HG02870 (cell line): Measurements from ENCODE around the gene IFRD2.
A peak's percentile ranks its signal among the peaks of the same experiment; 100 is the strongest.
"Not testable (repeated sequence)": the region's sequence is repeated elsewhere in the genome, so short reads cannot be mapped to it uniquely, and the experiment has no call there.

Source experiments
- ATAC-seq: cut with Tn5 transposase; IDR thresholded peaks from one replicate; pipeline ENCODE4 v1.9.1; 2021; ENCODE audit warnings: mild to moderate bottlenecking, moderate library complexity; ENCODE audit not compliant: unreplicated experiment

Gene IFRD2

DNA sequence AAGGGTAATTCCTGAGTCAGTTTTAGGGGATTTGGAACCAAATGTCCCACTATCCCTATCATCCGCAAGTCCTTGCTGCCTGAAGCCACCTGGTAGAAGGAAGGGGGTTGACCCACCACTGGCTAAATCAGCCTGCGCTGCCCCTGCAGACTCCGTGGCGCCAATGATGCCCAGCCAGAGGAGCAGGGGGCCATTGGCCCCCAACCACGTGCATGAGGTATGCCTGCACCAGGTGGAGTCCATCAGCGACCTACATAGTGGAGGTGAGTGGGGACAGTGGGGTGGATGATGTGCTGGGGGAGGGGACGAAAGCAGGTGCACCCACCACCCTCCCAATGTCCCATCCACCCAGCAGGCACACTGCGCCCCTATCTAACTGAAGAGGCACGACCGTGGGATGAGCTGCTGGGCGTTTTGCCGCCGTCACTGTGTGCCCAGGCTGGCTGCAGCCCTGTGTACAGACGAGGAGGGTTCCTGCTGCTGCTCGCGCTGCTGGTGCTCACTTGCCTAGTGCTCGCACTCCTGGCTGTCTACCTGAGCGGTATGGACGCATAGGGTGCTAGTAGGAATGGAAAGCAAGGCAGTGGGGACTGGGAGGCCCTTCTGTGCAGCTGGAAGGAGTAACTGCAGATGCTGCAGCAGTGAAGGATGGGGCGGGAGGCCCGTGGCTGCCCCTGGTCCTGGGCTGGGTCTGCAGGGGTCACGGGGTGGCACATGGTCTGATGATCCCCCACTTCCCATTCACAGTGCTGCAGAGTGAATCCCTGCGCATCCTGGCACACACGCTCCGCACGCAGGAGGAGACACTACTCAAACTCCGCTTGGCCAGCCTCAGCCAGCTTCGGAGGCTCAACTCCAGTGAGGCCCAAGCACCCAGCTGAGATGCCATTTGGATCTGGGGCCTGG, 5.7 kb downstream of the IFRD2 start:
- no peak for ATAC-seq

- ATAC-seq = not testable (repeated sequence)
Observed at GRCh38 chr3:50284121-50284520, 8.1 kb downstream of the IFRD2 start.

DNA sequence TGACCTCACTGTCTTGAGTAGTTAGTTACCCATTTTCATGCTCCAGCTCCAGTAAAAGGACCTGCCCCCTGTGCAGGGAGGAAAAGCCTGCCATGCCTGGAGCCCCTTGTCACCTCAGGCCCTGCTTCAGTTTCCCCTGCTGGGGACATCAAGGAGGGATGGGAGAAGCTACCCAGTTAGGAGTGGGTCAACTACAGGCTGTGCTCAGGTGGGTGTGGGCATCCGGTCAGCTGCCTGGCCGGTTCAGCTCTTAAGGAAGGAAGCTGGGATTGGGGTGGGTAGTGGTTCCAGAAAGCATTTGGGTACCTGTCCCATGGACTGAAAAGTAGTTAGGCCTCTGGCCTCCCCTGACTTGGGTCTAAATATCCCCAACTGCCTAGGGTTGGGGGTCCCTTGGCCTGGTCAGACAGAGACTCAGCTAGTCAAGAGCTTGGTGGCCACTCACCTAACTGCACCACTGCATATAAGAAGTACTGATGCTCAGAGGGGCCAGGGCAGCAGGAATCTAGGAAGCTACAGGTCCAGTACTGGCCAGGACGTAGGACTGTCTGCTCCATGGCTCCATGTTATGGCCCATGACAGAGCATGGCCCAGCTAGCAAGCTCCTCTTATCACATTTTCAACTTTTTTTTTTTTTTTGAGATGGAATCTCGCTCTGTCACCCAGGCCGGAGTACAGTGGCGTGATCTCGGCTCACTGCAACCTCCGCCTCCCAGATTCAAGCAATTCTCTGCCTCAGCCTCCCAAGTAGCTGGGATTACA, 12.8 kb downstream of the IFRD2 start:
- no peak for ATAC-seq

- no peak for ATAC-seq
Observed at GRCh38 chr3:50278880-50279224, 13.4 kb downstream of the IFRD2 start, which contains the start of gene LSMEM2. Gene LSMEM2, plus strand, starts transcription at chr3:50279087. Its CDS starts 27 bp downstream, at chr3:50279114.

DNA sequence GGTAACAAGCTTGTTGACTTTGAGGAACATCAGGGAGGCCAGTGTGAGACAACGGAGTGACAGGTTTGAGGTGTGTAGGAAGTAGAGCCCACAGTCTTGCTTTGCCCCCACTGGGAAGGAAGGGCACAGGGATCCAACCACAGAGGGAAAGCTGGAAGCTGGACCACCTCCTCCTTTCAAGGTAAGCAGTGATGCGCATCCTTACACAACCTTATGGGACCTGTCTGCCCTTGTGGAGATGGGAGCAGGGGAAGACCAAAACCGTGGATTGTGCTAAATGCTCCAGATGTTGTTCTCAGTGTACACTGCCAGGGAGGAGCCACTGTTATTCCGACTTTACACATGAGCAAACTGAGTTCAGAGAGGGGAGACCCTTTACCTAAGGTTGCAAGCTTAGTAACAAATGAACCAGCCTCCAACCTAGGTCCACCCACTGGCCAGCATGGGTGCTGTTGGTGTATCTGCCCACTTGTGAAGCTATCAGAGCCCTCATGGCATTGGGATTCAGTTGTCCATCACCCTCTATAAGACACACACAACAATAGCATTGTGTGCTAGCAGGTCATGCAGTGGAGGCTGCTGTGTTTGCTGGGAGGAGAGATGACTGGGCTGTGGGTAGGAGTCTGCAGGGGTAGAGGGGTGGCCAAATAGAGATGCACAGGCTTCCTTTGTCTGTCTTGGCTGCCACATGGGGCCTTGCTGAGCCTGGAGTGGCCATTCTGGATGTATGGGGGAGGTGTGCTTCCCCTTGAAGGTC, 13.9 kb downstream of the IFRD2 start:
- no peak for ATAC-seq

DNA sequence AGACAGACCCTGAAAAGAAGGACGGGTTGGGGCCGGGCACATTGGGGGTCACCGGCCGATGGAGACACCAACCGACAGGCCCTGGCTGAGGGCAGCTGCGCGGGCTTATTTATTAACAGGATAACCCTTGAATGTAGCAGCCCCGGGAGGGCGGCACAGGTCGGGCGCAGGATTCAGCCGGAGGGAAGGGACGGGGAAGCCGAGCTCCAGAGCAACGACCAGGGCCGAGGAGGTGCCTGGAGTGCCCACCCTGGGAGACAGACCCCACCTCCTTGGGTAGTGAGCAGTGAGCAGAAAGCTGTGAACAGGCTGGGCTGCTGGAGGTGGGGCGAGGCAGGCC, 15.5 kb downstream of the IFRD2 start:
- ATAC-seq = no peak

DNA sequence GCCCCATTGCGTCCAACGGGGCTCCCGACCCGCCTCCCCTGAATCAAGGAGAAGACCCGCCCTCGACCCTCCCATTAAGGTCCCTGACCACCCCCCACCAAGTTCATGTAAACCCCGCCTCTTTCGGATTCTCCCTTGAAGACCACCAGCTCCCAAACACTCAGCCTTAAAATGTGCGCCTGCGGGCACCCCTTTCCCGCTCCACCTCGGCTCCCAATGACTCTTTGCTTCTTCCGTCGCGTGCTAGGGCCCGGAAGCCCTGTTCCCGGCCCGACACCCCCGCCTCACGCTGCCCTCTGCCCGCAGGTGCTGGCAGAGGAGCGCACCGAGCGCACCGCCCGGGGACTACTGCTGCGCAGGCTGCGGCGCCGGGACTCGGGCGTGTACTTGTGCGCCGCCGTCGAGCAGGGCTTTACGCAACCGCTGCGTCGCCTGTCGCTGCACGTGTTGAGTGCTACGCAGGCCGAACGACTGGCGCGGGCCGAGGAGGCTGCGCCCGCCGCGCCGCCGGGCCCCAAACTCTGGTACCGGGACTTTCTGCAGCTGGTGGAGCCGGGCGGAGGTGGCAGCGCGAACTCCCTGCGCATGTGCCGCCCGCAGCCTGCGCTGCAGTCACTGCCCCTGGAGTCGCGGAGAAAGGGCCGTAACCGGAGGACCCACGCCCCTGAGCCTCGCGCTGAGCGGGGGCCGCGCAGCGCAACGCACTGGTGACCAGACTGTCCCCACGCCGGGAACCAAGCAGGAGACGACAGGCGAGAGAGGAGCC, 16.1 kb downstream of the IFRD2 start:
- no peak for ATAC-seq

DNA sequence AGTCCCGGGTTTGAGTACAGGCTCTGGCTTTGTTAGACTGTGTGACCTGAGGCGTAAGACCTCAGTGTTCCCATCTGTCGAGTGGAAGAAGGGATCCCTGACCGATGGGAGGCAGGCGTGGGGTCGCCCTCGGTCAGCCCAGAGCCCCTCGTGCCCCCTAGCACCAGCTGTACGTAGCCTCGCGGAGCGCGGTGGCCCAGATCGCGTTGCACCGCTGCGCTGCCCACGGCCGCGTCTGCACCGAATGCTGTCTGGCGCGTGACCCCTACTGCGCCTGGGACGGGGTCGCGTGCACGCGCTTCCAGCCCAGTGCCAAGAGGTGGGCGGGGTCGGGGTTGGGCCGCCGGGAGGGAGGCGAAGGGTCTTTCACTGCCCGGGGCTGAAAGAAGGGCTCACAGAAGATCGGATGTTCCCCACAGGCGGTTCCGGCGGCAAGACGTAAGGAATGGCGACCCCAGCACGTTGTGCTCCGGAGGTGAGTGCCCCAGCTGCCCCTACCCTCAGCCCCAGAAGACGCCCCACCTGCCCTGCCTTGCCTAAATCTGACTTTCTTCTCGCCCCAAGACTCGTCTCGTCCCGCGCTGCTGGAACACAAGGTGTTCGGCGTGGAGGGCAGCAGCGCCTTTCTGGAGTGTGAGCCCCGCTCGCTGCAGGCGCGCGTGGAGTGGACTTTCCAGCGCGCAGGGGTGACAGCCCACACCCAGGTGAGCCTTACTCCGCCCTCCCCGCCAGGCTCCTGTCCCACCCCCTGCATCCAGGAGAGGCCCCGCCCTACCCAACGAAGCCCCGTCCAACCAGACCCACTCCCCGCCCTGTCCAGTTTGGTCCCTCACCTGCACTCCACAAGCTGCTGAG, 16.9 kb downstream of the IFRD2 start:
- no peak for ATAC-seq

- no peak for ATAC-seq
Observed at GRCh38 chr3:50274371-50275104, 17.7 kb downstream of the IFRD2 start.

GRCh38 chr3:50273689-50274065, 18.6 kb downstream of the IFRD2 start:
- ATAC-seq = no peak

- peak; percentile 78 for ATAC-seq
Observed at GRCh38 chr3:50272911-50273688, 19.1 kb downstream of the IFRD2 start.

DNA sequence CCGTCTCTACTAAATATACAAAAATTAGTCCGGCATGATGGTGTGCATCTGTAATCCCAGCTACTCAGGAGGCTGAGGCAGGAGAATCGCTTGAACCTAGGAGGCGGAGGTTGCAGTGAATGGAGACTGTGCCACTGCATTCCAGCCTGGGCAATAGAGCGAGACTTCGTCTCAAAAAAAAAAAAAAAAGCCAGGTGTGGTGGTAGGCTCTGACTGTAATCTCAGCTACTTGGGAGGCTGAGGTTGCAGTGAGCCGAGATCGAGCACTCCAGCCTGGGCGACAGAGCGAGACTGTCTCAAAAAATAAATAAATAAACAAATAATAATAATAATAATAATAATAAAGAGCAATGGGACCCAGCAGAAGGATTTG, 19.7 kb downstream of the IFRD2 start:
- ATAC-seq = not testable (repeated sequence)

DNA sequence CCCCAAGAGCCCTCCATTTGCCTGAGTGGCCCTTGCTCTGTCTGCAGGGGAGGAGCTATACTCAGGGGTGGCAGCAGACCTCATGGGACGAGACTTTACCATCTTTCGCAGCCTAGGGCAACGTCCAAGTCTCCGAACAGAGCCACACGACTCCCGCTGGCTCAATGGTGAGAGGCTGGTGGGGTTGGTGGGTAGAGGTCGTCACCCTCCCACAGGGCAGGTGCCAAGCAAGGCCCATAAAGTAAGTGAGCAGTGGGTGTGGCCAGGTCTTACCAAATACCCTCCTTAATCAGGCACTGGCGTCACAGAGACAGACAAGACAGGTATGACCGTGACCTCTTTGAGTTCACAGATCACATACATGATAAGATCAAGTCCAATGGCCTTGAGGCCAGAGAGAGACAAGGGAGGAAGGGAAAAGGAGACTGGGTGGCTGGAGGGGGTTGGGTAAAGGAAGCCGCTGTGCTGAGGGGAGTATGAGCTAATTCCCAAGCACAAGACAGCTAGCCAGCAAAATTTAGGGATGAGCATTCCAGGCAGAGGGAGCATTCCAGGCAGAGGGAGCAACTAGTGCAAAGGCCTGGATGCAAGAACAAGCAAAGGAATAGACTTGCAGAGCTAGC, 20.8 kb downstream of the IFRD2 start:
- no peak for ATAC-seq

GRCh38 chr3:50270422-50271224, 21.6 kb downstream of the IFRD2 start:
- ATAC-seq = no peak

GRCh38 chr3:50269977-50270413, 22.2 kb downstream of the IFRD2 start:
- no peak for ATAC-seq

- no peak for ATAC-seq
Observed at GRCh38 chr3:50269460-50269859, 22.8 kb downstream of the IFRD2 start.
